ENCODE data around the gene DDX10. TPM values are rescaled to one million over a fixed set of nuclear protein-coding genes. Genes with fewer than 3 reads are reported as not detected.
"Not testable (repeated sequence)": the region's sequence is repeated elsewhere in the genome, so short reads cannot be mapped to it uniquely, and the experiment has no call there.

The DDX10 gene
- total and polyA plus RNA-seq, 8 donors, result 11.6 to 22.6 (median 17.6) TPM

- Histone ChIP-seq H3K4me1 (peaks cover 0 to 9% (median 0%) of the 10 kb centered on the region in 4 donors), H3K4me3 (no peak overlapping the region), H3K27me3 (no peaks in the 10 kb centered on the region), H3K9me3 (no peaks in the 10 kb centered on the region), H3K27ac (no peak overlapping the region), H3K36me3 (no peaks in the 10 kb centered on the region)
- WGBS, 5 donors, result 82 to 96% (median 94%) methylated on average over 2 of the region's 2 CpGs
- DNase-seq, result no peak
- intact Hi-C loops (cut with DNase I; ENCODE audit: low total_unique reads), result no loop called here
- no peak for TF ChIP-seq POLR2A (IDR thresholded peaks at IDR 0.05)
- TF ChIP-seq CTCF (IDR thresholded peaks at IDR 0.05), result no peak
- no peak for TF ChIP-seq EP300 (IDR thresholded peaks at IDR 0.05)
- no peak for TF ChIP-seq POLR2AphosphoS5 (IDR thresholded peaks at IDR 0.05)
Observed at GRCh38 chr11:108819957-108820356, 155.1 kb downstream of the DDX10 start.

- H3K4me3 ChIP-seq; H3K36me3 ChIP-seq; DNase-seq; H3K4me1 ChIP-seq; H3K27ac ChIP-seq; intact Hi-C loops (cut with DNase I; ENCODE audit: low total_unique reads); H3K9me3 ChIP-seq; H3K27me3 ChIP-seq: not testable (repeated sequence)
- 93 to 99% (median 97%) methylated on average over 11 of the region's 11 CpGs for WGBS, 5 donors
Observed at GRCh38 chr11:108823960-108824359, 159.1 kb downstream of the DDX10 start.

GRCh38 chr11:108824545-108824944, 159.7 kb downstream of the DDX10 start:
- Histone ChIP-seq H3K9me3 (peaks cover 0 to 8% (median 0%) of the 10 kb centered on the region in 4 donors), H3K4me3 (no peak overlapping the region), H3K27ac (no peak overlapping the region), H3K27me3 (no peaks in the 10 kb centered on the region), H3K4me1 (no peaks in the 10 kb centered on the region), H3K36me3 (no peaks in the 10 kb centered on the region)
- DNase-seq, result no peak
- intact Hi-C loops (cut with DNase I; ENCODE audit: low total_unique reads), result no loop called here
- TF ChIP-seq CTCF (IDR thresholded peaks at IDR 0.05) (no peak), POLR2A (IDR thresholded peaks at IDR 0.05) (no peak), EP300 (IDR thresholded peaks at IDR 0.05) (no peak), POLR2AphosphoS5 (IDR thresholded peaks at IDR 0.05) (no peak)
- 75 to 83% (median 80%) methylated on average over 3 of the region's 3 CpGs for WGBS, 5 donors

GRCh38 chr11:108825381-108825780, 160.5 kb downstream of the DDX10 start:
- Histone ChIP-seq H3K27ac (no peak overlapping the region), H3K9me3 (peaks cover 0 to 10% (median 0%) of the 10 kb centered on the region in 4 donors), H3K4me1 (no peaks in the 10 kb centered on the region), H3K36me3 (no peaks in the 10 kb centered on the region), H3K4me3 (no peak overlapping the region), H3K27me3 (no peaks in the 10 kb centered on the region)
- intact Hi-C loops (cut with DNase I; ENCODE audit: low total_unique reads), result no loop called here
- no peak for DNase-seq
- TF ChIP-seq POLR2AphosphoS5 (IDR thresholded peaks at IDR 0.05) (no peak), EP300 (IDR thresholded peaks at IDR 0.05) (no peak), POLR2A (IDR thresholded peaks at IDR 0.05) (no peak), CTCF (IDR thresholded peaks at IDR 0.05) (no peak)
- WGBS, 5 donors, result 84 to 97% (median 94%) methylated on average over 1 of the region's 1 CpG

- Histone ChIP-seq H3K27ac (no peak overlapping the region), H3K36me3 (no peaks in the 10 kb centered on the region), H3K4me3 (no peak overlapping the region), H3K27me3 (no peaks in the 10 kb centered on the region), H3K4me1 (no peaks in the 10 kb centered on the region), H3K9me3 (peaks cover 0 to 10% (median 0%) of the 10 kb centered on the region in 4 donors)
- no peak for TF ChIP-seq POLR2AphosphoS5 (IDR thresholded peaks at IDR 0.05)
- TF ChIP-seq CTCF (IDR thresholded peaks at IDR 0.05), result no peak
- TF ChIP-seq POLR2A (IDR thresholded peaks at IDR 0.05), result no peak
- TF ChIP-seq EP300 (IDR thresholded peaks at IDR 0.05), result no peak
- WGBS, 5 donors, result 68 to 89% (median 77%) methylated on average over 2 of the region's 2 CpGs
- intact Hi-C loops (cut with DNase I; ENCODE audit: low total_unique reads), result no loop called here
- DNase-seq, result no peak
Observed at GRCh38 chr11:108826136-108826535, 161.3 kb downstream of the DDX10 start.
